ENCODE results near the gene PAEP. TPM values are rescaled to one million over a fixed set of nuclear protein-coding genes. Genes with fewer than 3 reads are reported as not detected.

Gene PAEP
- total RNA-seq, 4 donors from 2014 or later: not detected

DNA sequence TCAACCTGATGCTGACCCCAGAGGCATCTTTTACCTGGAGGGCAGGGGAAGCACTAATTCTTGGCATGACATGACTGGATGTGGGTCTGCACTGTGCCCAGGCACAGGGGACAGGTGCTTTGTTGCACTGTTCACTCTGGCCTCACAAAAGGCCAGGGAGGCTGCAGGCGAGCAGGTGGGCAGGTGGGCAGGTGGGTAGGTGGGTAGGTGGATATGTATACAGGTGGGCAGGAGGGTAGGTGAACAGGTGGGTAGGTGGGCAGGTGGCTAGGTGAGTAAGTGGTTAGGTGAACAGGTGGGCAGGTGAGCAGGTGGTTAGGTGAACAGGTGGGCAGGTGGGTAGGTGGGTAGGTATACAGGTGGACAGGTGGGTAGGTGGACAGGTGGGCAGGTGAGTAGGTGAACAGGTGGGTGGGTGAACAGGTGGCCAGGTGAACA is 1.5 kb downstream of the PAEP start:
- Histone ChIP-seq H3K27me3 (no peaks in the 10 kb centered on the region), H3K9me3 (no peaks in the 10 kb centered on the region), H3K4me3 (no peak overlapping the region), H3K4me1 (no peaks in the 10 kb centered on the region), H3K27ac (no peak overlapping the region), H3K36me3 (no peaks in the 10 kb centered on the region)
- TF ChIP-seq, protein P1, sequence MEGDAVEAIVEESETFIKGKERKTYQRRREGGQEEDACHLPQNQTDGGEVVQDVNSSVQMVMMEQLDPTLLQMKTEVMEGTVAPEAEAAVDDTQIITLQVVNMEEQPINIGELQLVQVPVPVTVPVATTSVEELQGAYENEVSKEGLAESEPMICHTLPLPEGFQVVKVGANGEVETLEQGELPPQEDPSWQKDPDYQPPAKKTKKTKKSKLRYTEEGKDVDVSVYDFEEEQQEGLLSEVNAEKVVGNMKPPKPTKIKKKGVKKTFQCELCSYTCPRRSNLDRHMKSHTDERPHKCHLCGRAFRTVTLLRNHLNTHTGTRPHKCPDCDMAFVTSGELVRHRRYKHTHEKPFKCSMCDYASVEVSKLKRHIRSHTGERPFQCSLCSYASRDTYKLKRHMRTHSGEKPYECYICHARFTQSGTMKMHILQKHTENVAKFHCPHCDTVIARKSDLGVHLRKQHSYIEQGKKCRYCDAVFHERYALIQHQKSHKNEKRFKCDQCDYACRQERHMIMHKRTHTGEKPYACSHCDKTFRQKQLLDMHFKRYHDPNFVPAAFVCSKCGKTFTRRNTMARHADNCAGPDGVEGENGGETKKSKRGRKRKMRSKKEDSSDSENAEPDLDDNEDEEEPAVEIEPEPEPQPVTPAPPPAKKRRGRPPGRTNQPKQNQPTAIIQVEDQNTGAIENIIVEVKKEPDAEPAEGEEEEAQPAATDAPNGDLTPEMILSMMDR (IDR thresholded peaks at IDR 0.05): no peak
- no peak for TF ChIP-seq POLR2A (IDR thresholded peaks at IDR 0.05)
- no peak for DNase-seq
- intact Hi-C loops (cut with DNase I; ENCODE audit: low total_unique reads): no loop called here

DNA sequence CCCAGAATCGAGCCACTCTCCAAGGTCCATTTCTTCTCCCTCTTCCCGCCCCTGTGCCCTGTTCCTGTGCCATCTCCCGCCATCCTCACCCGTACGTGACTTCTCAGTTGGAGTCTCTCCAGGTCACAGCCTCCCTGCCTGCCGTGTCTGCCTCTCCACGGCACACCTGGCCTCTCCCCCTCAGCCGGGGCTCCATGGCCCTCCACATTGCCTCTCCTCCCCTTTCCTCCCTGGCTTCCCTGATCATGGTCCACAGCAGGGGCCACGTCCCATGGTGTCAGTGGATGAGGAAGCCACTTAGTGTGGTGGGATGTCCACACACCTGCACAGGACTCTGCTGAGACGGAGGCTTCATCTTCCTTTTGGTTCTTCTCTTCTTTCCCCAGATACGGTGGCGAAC is 2.3 kb downstream of the PAEP start:
- intact Hi-C loops (cut with DNase I; ENCODE audit: low total_unique reads): no loop called here
- Histone ChIP-seq H3K27ac (no peak overlapping the region), H3K9me3 (no peaks in the 10 kb centered on the region), H3K4me3 (no peak overlapping the region), H3K27me3 (no peaks in the 10 kb centered on the region), H3K4me1 (no peaks in the 10 kb centered on the region), H3K36me3 (no peaks in the 10 kb centered on the region)
- TF ChIP-seq POLR2A (IDR thresholded peaks at IDR 0.05): no peak
- TF ChIP-seq, protein P1 (IDR thresholded peaks at IDR 0.05): no peak
- DNase-seq: no peak

DNA sequence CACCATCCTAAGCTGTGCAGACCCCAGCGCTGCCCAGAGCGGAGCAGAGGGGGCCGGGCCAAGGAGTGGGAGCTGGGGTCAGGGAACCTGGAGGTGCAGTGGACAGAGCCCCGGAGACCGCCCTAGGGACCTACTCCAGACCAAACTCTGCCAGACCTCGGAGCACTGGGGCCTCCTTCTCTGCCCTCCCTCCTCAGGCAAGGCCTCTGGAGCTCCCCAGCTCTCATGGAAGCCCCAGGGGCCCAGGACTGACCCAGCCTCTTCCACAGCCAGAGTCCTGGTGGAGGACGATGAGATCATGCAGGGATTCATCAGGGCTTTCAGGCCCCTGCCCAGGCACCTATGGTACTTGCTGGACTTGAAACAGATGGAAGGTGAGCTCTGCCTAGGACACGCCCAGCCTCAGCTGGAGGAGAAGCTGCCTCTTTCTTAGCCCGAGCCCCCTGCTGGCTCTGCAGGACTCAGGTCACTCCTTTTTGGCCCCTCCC is 3.6 kb downstream of the PAEP start:
- intact Hi-C loops (cut with DNase I; ENCODE audit: low total_unique reads): no loop called here
- Histone ChIP-seq H3K9me3 (no peaks in the 10 kb centered on the region), H3K36me3 (no peaks in the 10 kb centered on the region), H3K27me3 (no peaks in the 10 kb centered on the region), H3K4me3 (no peak overlapping the region), H3K4me1 (no peaks in the 10 kb centered on the region), H3K27ac (no peak overlapping the region)
- TF ChIP-seq POLR2A (IDR thresholded peaks at IDR 0.05): no peak
- no peak for DNase-seq

DNA sequence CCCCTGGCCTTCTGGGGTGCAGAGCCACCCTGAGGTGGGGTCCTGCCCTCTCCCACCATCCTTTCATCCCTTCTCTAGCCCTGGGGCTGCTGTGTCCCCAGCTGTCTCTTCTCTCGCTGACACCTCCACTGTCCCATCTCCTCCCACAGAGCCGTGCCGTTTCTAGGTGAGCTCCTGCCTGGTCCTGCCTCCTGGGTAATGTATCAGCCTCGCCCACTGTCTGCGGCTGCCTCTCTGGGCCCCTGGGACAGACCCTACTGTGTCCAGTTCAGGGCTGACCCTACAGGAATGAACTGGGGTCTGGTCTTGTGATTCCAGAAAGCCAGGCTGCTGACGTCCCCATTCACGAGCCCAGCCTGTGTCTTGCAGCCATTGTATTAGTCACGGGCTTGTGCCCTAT is 4.1 kb downstream of the PAEP start:
- no peak for DNase-seq
- no peak for TF ChIP-seq POLR2A (IDR thresholded peaks at IDR 0.05)
- TF ChIP-seq, protein P1 (IDR thresholded peaks at IDR 0.05): no peak
- Histone ChIP-seq H3K27me3 (no peaks in the 10 kb centered on the region), H3K4me3 (no peak overlapping the region), H3K4me1 (no peaks in the 10 kb centered on the region), H3K9me3 (no peaks in the 10 kb centered on the region), H3K36me3 (no peaks in the 10 kb centered on the region), H3K27ac (no peak overlapping the region)
- intact Hi-C loops (cut with DNase I; ENCODE audit: low total_unique reads): no loop called here

DNA sequence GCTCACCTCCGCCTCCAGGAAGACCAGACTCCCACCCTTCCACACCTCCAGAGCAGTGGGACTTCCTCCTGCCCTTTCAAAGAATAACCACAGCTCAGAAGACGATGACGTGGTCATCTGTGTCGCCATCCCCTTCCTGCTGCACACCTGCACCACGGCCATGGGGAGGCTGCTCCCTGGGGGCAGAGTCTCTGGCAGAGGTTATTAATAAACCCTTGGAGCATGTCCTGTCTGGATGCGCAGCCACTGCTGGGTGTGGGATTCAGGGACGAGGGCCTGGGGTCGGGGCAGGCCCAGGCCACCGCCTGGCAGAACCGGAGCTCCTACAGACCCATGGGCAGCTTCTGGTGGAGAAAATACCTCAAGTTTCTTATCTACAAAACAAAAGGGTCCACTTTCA is 5.0 kb downstream of the PAEP start:
- H3K4me3 ChIP-seq: no peak overlapping the region
- no peaks in the 10 kb centered on the region for H3K27me3 ChIP-seq
- H3K36me3 ChIP-seq: no peaks in the 10 kb centered on the region
- DNase-seq: no peak
- TF ChIP-seq, protein P1 (IDR thresholded peaks at IDR 0.05): no peak
- no peaks in the 10 kb centered on the region for H3K9me3 ChIP-seq
- H3K4me1 ChIP-seq: no peaks in the 10 kb centered on the region
- intact Hi-C loops (cut with DNase I; ENCODE audit: low total_unique reads): no loop called here
- no peak overlapping the region for H3K27ac ChIP-seq

DNA sequence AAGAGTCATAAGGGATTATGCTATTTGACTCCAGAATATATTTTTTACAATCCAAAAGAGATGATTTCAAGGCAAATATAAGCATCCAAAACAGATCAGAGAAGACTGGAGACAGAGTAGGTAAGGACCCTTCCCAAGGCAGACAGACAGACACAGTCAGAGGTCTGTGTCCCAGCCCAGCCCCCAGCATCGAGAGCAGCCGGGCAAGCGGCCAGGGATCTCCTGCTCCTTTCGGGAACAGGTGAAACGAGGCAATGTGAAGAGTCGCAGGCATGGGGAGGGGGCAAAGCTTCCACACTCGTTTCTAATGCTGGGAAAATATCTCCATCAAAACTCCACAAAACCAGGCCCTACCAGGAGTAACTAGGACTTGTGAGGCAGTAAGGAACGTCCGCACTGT is 5.8 kb downstream of the PAEP start:
- intact Hi-C loops (cut with DNase I; ENCODE audit: low total_unique reads): no loop called here
- no peak for DNase-seq

More for the DNA sequence above, 5.8 kb downstream of the PAEP start:
- Histone ChIP-seq H3K4me3 (no peak overlapping the region), H3K27ac (no peak overlapping the region), H3K9me3 (no peaks in the 10 kb centered on the region), H3K4me1 (no peaks in the 10 kb centered on the region), H3K36me3 (no peaks in the 10 kb centered on the region), H3K27me3 (no peaks in the 10 kb centered on the region)
- TF ChIP-seq, protein P1 (IDR thresholded peaks at IDR 0.05): no peak
- no peak for TF ChIP-seq POLR2A (IDR thresholded peaks at IDR 0.05)

Data from uterus (tissue), 4 donors.